ENCODE results near the gene OXCT1.

Gene OXCT1

GRCh38 chr5:41794471-41794870 lies 75.8 kb downstream of the OXCT1 start:
- DNase-seq (ENCODE audit: low read depth): no peak
- no peak overlapping the region for H3K4me3 ChIP-seq (ENCODE audit: low read depth, low read length)
- no peak for TF ChIP-seq CTCF (IDR thresholded peaks at IDR 0.05; ENCODE audit: low read depth, low read length, missing control alignments)

DNA sequence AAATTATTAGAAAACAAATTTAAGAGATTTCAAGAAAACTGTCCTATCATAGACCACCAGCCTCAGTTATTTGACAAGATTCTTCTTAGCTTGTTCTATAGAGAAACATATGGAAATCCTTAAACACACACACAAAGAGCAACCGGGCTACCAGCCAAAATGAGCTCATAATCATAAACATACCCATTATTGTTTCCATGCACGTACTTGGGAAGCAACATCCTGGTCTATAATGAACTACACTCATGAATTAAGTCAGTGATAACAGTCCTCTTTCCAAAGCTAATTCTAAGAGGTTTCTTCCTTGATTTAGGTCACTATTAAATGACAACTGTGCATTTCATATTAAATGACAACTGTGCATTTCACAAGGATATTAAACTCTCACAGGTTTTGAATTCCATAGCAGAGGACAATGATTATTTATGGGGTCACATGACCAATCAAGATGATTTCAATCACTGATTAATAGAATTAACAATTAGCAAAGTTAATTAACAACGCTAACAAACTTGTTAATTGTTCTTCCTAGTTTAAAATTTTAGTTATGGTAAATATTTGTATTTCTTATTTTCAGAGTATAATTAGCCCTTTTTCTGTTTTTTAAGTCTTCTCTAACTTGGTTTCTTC lies 77.0 kb downstream of the OXCT1 start:
- TF ChIP-seq CTCF (IDR thresholded peaks at IDR 0.05; ENCODE audit: low read depth, low read length, missing control alignments): no peak
- no peak overlapping the region for H3K4me3 ChIP-seq (ENCODE audit: low read depth, low read length)
- no peak for DNase-seq (ENCODE audit: low read depth)

DNA sequence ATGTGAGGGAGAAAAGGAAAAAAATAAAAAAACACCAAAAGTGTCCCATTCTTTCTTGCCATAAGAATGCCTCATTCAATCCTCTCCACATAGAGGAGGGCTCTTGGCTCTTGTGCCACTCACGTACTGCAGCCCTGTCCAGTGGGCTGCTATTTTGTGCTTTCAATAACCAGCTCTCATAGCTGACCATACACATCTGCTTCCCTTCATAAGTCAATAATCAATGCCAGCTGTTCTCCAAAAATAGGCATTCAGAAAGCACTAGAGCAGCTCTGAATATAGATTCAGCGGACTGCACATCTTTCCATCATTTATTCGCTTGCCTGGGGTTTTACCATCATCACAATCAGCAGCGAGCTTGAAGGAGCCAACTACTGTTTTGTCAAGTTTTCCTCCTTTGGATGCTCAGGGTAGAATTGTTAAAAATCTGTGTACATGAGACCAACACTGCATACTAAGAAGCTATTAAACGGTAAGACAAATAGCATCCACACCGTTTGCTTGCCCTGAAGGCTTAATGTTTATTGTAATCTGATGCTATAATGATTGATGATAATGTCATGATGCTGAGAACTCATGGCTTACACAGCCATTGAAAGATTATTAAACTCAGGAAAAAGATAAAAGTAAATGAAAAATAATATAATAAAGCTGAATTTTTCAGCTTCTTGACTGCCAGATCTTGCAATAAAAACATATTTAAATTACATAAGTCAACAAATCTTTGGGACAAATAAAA lies 80.0 kb downstream of the OXCT1 start:
- no peak overlapping the region for H3K4me3 ChIP-seq (ENCODE audit: low read depth, low read length)
- DNase-seq (ENCODE audit: low read depth): no peak
- no peak for TF ChIP-seq CTCF (IDR thresholded peaks at IDR 0.05; ENCODE audit: low read depth, low read length, missing control alignments)

DNA sequence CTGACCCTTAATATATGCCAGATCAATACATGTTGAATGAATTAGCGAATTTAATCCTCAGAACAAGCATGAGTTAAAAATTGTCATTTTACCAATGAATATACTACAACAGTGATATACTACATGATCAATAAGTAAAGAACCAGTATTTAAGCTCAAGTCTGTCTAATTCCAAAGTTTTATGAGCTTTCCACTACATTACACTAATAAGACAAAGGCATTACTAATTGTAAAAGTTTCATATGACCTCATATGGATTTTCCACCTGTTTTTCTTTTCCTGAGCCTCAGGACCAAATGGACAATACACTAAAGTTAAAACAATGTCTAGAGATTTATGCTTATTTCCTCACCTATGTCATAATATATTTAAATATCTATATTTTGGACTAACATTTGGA lies 80.8 kb downstream of the OXCT1 start:
- no peak for TF ChIP-seq CTCF (IDR thresholded peaks at IDR 0.05; ENCODE audit: low read depth, low read length, missing control alignments)

DNA sequence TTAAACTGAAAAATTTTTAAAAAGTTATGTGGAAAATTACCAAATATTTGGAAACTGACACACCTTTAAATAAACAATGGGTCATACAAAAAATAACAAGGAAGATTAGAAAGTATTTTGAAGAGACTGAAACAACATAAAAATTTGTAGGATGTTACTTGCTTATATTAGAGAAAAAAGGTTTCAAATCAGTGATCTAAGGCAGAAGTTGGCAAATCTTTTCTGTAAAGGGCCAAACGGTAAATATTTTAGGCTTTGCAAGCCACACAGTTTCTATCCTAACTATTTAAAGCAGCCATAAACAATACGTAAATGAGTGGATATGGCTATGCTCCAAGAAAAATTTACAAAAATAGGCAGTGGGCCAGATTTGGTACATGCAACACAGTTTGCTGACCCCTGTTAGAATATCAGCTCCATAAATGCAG lies 81.3 kb downstream of the OXCT1 start:
- DNase-seq (ENCODE audit: low read depth): no peak
- H3K4me3 ChIP-seq (ENCODE audit: low read depth, low read length): no peak overlapping the region
- TF ChIP-seq CTCF (IDR thresholded peaks at IDR 0.05; ENCODE audit: low read depth, low read length, missing control alignments): no peak

More for the DNA sequence above, 80.8 kb downstream of the OXCT1 start:
- H3K4me3 ChIP-seq (ENCODE audit: low read depth, low read length): no peak overlapping the region
- DNase-seq (ENCODE audit: low read depth): no peak

DNA sequence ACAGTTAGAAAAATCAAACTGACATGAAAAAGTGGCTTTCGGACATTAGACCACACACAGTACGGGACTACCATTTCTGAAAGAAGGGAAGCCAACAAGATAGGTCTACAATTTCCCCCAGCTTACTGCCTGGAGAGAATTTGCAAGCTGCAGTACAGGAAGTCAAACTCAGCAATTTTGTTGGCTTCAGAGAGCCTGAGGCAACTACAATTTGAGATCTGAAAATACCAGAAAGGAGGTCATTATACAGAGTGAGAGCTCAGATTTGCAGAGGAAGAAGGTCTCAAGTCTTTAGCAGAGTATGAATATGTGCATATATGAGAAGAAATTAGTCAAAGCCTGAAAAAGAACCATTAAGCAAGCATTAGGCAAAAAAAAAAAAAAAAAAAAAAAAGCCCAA lies 83.0 kb downstream of the OXCT1 start:
- no peak for TF ChIP-seq CTCF (IDR thresholded peaks at IDR 0.05; ENCODE audit: low read depth, low read length, missing control alignments)
- no peak for DNase-seq (ENCODE audit: low read depth)
- H3K4me3 ChIP-seq (ENCODE audit: low read depth, low read length): no peak overlapping the region

GRCh38 chr5:41785061-41785460 lies 85.2 kb downstream of the OXCT1 start:
- no peak for TF ChIP-seq CTCF (IDR thresholded peaks at IDR 0.05; ENCODE audit: low read depth, low read length, missing control alignments)
- no peak overlapping the region for H3K4me3 ChIP-seq (ENCODE audit: low read depth, low read length)
- DNase-seq (ENCODE audit: low read depth): no peak
